ENCODE results near the gene ARHGAP21.
A peak's percentile ranks its signal among the peaks of the same experiment; 100 is the strongest.

ARHGAP21 gene

DNA sequence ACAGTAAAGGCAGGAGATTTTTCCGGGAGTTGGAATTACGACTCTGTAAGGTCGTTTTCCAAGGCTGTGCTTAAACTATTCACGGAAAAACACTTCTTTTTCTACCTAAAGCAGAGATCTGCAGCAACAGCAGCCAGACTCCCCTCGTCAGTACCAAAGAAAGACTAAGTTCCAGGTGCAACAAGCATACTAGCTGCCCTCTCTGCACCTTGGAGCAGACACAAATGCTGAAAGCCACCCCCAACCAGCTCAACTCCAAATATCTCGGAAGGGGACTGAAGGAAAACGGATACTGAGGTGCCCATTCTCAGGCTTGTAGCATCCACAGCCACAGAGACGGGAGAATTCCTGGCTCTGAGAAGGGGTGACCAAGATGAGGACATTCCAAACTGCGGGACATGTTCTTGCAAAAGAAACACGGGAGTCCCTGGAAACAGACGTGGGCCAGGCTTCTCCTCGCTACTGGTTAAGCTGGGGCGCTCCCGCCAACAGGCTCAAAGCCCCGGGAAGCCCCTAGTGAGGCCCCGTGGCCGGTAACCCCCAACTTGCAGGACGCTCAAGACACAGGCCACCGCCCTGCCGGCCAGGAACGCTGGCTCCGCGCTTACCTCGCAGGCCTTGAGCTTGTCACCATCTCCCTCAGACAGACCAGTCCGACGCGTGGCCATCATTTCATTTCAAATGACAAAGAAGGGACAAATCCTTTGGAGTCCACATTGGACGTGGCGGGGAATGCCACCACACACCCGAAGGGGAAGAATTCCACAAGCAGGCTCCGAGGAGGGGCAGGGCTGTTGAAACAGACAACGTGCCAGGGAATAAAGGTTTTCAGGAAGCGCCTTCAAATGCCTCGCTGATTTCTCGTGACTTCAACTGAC is 2.2 kb downstream of the ARHGAP21 start:
- H3K79me2 ChIP-seq (ENCODE audit: control insufficient read depth, low read length) = peaks cover 64% of the 10 kb centered on the region
- no peak for TF ChIP-seq EZH2phosphoT487 (IDR thresholded peaks at IDR 0.05; ENCODE audit: borderline replicate concordance, low read length)
- TF ChIP-seq, protein P1, sequence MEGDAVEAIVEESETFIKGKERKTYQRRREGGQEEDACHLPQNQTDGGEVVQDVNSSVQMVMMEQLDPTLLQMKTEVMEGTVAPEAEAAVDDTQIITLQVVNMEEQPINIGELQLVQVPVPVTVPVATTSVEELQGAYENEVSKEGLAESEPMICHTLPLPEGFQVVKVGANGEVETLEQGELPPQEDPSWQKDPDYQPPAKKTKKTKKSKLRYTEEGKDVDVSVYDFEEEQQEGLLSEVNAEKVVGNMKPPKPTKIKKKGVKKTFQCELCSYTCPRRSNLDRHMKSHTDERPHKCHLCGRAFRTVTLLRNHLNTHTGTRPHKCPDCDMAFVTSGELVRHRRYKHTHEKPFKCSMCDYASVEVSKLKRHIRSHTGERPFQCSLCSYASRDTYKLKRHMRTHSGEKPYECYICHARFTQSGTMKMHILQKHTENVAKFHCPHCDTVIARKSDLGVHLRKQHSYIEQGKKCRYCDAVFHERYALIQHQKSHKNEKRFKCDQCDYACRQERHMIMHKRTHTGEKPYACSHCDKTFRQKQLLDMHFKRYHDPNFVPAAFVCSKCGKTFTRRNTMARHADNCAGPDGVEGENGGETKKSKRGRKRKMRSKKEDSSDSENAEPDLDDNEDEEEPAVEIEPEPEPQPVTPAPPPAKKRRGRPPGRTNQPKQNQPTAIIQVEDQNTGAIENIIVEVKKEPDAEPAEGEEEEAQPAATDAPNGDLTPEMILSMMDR (IDR thresholded peaks at IDR 0.05; ENCODE audit: low read depth, low read length, poor library complexity, severe bottlenecking) = no peak
- H4K20me1 ChIP-seq (ENCODE audit: control insufficient read depth, insufficient read depth, low read depth, low read length) = peaks cover 22% of the 10 kb centered on the region
- H3K36me3 ChIP-seq (ENCODE audit: control insufficient read depth, low read length) = peaks cover 18% of the 10 kb centered on the region
- H3K27me3 ChIP-seq (ENCODE audit: control insufficient read depth, low read length) = no peaks in the 10 kb centered on the region
- no peaks in the 10 kb centered on the region for H3K9me3 ChIP-seq (ENCODE audit: control insufficient read depth, insufficient read depth, low read length)
- peak overlapping the region; percentile 81 for H3K4me2 ChIP-seq (ENCODE audit: low read length)
- H3K9me2 ChIP-seq (replicated peaks; ENCODE audit: control insufficient read depth, low read length) = no peaks in the 10 kb centered on the region
- peak overlapping the region; percentile 79 for H3K4me3 ChIP-seq (ENCODE audit: low read length)
- peaks cover 6% of the 10 kb centered on the region for H3F3A ChIP-seq (ENCODE audit: control insufficient read depth, insufficient read depth)
- H3K4me1 ChIP-seq (ENCODE audit: control insufficient read depth, low read length) = peaks cover 47% of the 10 kb centered on the region
- H3K27ac ChIP-seq (ENCODE audit: low read depth, low read length) = no peak overlapping the region

DNA sequence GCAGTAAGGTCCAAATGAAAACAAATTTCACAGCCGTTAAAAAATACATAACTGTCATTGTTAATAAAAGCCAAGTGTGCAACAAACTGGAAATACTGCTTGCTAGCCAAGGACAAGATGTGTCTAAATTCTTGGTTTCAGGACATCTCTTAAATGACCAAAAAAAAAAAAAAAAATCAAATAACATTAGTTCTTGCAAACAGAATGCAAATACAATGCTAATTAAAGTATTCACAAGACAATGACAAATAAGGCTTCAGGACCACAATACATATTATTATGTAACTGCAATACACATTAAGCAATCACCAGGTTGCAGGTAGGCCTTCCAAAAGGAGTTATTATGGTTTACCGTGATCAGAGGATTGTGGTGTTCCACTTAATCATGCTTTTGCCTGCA is 3.6 kb downstream of the ARHGAP21 start:
- peaks cover 6% of the 10 kb centered on the region for H3F3A ChIP-seq (ENCODE audit: control insufficient read depth, insufficient read depth)
- no peak overlapping the region for H3K27ac ChIP-seq (ENCODE audit: low read depth, low read length)
- no peak for TF ChIP-seq EZH2phosphoT487 (IDR thresholded peaks at IDR 0.05; ENCODE audit: borderline replicate concordance, low read length)
- TF ChIP-seq, protein P1 (IDR thresholded peaks at IDR 0.05; ENCODE audit: low read depth, low read length, poor library complexity, severe bottlenecking) = no peak
- no peaks in the 10 kb centered on the region for H3K9me2 ChIP-seq (replicated peaks; ENCODE audit: control insufficient read depth, low read length)
- H3K4me1 ChIP-seq (ENCODE audit: control insufficient read depth, low read length) = peaks cover 43% of the 10 kb centered on the region
- peaks cover 18% of the 10 kb centered on the region for H3K36me3 ChIP-seq (ENCODE audit: control insufficient read depth, low read length)
- H3K4me2 ChIP-seq (ENCODE audit: low read length) = peak overlapping the region; percentile 81
- peaks cover 24% of the 10 kb centered on the region for H4K20me1 ChIP-seq (ENCODE audit: control insufficient read depth, insufficient read depth, low read depth, low read length)
- H3K4me3 ChIP-seq (ENCODE audit: low read length) = peak overlapping the region; percentile 79
- no peaks in the 10 kb centered on the region for H3K9me3 ChIP-seq (ENCODE audit: control insufficient read depth, insufficient read depth, low read length)
- peaks cover 76% of the 10 kb centered on the region for H3K79me2 ChIP-seq (ENCODE audit: control insufficient read depth, low read length)
- H3K27me3 ChIP-seq (ENCODE audit: control insufficient read depth, low read length) = no peaks in the 10 kb centered on the region

DNA sequence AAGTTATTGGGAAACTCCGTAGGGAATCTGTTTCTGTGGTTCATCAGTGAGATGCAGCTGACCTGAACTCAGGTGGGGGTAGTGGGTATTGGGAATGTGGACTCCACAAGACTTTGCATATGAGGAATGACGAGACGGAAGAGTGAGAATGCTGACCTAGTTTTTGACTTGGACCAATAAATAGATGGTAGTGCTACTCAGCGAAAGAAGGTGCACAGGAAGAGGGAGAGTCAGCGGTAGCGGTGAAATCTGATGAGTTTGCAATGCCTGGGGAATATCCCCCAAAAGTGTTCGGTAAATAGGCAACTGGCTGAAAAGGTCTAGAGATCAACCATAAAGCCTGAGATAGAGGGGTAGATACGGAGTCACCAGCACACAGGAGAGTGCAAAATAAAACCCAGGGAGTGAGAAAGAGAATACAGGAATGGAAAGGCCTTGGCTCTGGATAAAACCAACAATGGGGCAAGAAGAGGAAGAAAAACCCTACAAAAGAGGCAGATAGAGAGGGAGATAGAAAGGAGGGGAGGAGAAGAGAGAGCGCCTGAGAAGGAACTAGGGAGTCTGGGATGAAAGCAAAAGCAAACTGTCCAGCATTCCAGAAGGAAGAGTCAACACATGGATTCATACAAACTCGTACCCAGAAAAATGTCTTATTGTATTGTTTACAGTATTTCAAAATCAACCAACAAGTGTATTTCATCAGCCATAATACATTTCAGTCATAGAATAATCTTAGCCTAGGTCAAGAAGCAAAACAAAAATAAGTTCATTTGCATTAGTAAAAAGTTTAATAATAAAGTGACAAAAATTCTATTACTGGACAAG is 5.4 kb downstream of the ARHGAP21 start:
- Histone ChIP-seq H4K20me1 (ENCODE audit: control insufficient read depth, insufficient read depth, low read depth, low read length) (peaks cover 27% of the 10 kb centered on the region), H3K4me3 (ENCODE audit: low read length) (no peak overlapping the region), H3K9me3 (ENCODE audit: control insufficient read depth, insufficient read depth, low read length) (no peaks in the 10 kb centered on the region), H3K79me2 (ENCODE audit: control insufficient read depth, low read length) (peaks cover 90% of the 10 kb centered on the region), H3F3A (ENCODE audit: control insufficient read depth, insufficient read depth) (no peaks in the 10 kb centered on the region), H3K9me2 (replicated peaks; ENCODE audit: control insufficient read depth, low read length) (no peaks in the 10 kb centered on the region), H3K36me3 (ENCODE audit: control insufficient read depth, low read length) (peaks cover 18% of the 10 kb centered on the region), H3K27me3 (ENCODE audit: control insufficient read depth, low read length) (no peaks in the 10 kb centered on the region), H3K27ac (ENCODE audit: low read depth, low read length) (no peak overlapping the region), H3K4me1 (ENCODE audit: control insufficient read depth, low read length) (peaks cover 40% of the 10 kb centered on the region), H3K4me2 (ENCODE audit: low read length) (peak overlapping the region; percentile 81)
- TF ChIP-seq, protein P1 (IDR thresholded peaks at IDR 0.05; ENCODE audit: low read depth, low read length, poor library complexity, severe bottlenecking) = no peak
- TF ChIP-seq EZH2phosphoT487 (IDR thresholded peaks at IDR 0.05; ENCODE audit: borderline replicate concordance, low read length) = no peak

All from DOHH2 (cell line).